HG03439 (cell line): ENCODE measurements around the gene LAMC1.
"Not testable (repeated sequence)": the region's sequence is repeated elsewhere in the genome, so short reads cannot be mapped to it uniquely, and the experiment has no call there.

Experiments
- ATAC-seq: cut with Tn5 transposase; IDR thresholded peaks from one replicate; pipeline ENCODE4 v1.9.1; 2021; ENCODE audit warnings: mild to moderate bottlenecking, moderate library complexity; ENCODE audit not compliant: unreplicated experiment

Gene LAMC1

GRCh38 chr1:183040547-183040971 lies 17.3 kb downstream of the LAMC1 start:
- no peak for ATAC-seq

GRCh38 chr1:183043254-183043653 lies 20.0 kb downstream of the LAMC1 start:
- ATAC-seq = no peak

GRCh38 chr1:183043872-183044854 lies 20.9 kb downstream of the LAMC1 start:
- ATAC-seq = no peak

GRCh38 chr1:183044893-183045649 lies 21.9 kb downstream of the LAMC1 start:
- no peak for ATAC-seq

GRCh38 chr1:183048087-183049085 lies 25.2 kb downstream of the LAMC1 start:
- peak; percentile 96 for ATAC-seq

GRCh38 chr1:183051546-183051945 lies 28.3 kb downstream of the LAMC1 start:
- ATAC-seq = no peak

- ATAC-seq = no peak
These were observed 29.6 kb downstream of the LAMC1 start for GRCh38 chr1:183052861-183053260.

- no peak for ATAC-seq
These were observed 35.8 kb downstream of the LAMC1 start for GRCh38 chr1:183058851-183059502.

GRCh38 chr1:183061194-183061593 lies 38.0 kb downstream of the LAMC1 start:
- ATAC-seq = no peak

GRCh38 chr1:183063349-183063748 lies 40.1 kb downstream of the LAMC1 start:
- ATAC-seq = no peak

GRCh38 chr1:183065168-183065706 lies 42.0 kb downstream of the LAMC1 start:
- no peak for ATAC-seq

- not testable (repeated sequence) for ATAC-seq
These were observed 43.2 kb downstream of the LAMC1 start for GRCh38 chr1:183066432-183066831.

- no peak for ATAC-seq
These were observed 46.5 kb downstream of the LAMC1 start for GRCh38 chr1:183069562-183070216.

GRCh38 chr1:183070234-183070922 lies 47.2 kb downstream of the LAMC1 start:
- no peak for ATAC-seq

GRCh38 chr1:183070923-183071618 lies 47.9 kb downstream of the LAMC1 start:
- peak; percentile 89 for ATAC-seq

GRCh38 chr1:183072595-183072994 lies 49.4 kb downstream of the LAMC1 start:
- not testable (repeated sequence) for ATAC-seq

- ATAC-seq = no peak
These were observed 50.1 kb downstream of the LAMC1 start for GRCh38 chr1:183073320-183073719.

GRCh38 chr1:183074215-183074614 lies 51.0 kb downstream of the LAMC1 start:
- ATAC-seq = no peak
